ENCODE measurements around the gene SHROOM1. TPM values are rescaled to one million over a fixed set of nuclear protein-coding genes. Genes with fewer than 3 reads are reported as not detected.

SHROOM1 gene
- total RNA-seq, 2 experiments from 2014 or later, result 0.60 to 2.4 TPM

DNA sequence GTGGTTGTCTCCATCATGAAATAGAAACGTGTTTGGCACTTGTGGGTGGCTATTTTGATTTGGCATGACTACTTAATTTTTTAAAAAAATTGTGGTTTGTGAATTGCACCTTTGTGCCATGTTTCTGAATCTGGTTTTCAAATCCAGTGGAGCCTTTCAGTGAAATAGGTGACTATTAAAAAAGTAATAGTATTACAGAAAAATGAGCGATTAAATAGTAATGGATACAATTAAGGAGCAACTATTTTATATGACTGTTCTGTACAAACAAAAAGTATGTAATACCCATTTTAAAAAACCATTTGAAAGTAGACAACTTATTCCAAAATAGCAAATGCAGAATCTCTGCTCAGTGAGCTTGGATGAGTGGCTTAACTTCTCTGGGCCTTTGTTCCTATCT is 14.4 kb downstream of the SHROOM1 start:
- CTCF ChIA-PET (ENCODE audit: unreplicated experiment), result no interaction called here
- Histone ChIP-seq H2AFZ (ENCODE audit: low read length) (no peak overlapping the region), H3K4me3 (ENCODE audit: low read depth, low read length, poor library complexity, severe bottlenecking) (no peak overlapping the region), H3K4me2 (ENCODE audit: low read length) (no peak overlapping the region), H3K9me2 (ENCODE audit: insufficient read depth, low read length) (no peaks in the 10 kb centered on the region), H3K36me3 (ENCODE audit: insufficient read depth, low read length) (no peaks in the 10 kb centered on the region), H3K79me2 (ENCODE audit: insufficient read depth, low read depth, low read length) (no peaks in the 10 kb centered on the region), H4K20me1 (ENCODE audit: insufficient read depth, low read length) (peaks cover 5% of the 10 kb centered on the region; the same call in 1 of the 2 replicates), H3K4me1 (ENCODE audit: insufficient read depth, low read length, poor library complexity, severe bottlenecking) (no peaks in the 10 kb centered on the region), H3K9me3 (ENCODE audit: low read length) (no peaks in the 10 kb centered on the region), H3K27ac (ENCODE audit: low read depth, low read length, poor library complexity, severe bottlenecking) (no peak overlapping the region)
- DNase-seq (ENCODE audit: low spot score), result no peak
- TF ChIP-seq, protein P1, sequence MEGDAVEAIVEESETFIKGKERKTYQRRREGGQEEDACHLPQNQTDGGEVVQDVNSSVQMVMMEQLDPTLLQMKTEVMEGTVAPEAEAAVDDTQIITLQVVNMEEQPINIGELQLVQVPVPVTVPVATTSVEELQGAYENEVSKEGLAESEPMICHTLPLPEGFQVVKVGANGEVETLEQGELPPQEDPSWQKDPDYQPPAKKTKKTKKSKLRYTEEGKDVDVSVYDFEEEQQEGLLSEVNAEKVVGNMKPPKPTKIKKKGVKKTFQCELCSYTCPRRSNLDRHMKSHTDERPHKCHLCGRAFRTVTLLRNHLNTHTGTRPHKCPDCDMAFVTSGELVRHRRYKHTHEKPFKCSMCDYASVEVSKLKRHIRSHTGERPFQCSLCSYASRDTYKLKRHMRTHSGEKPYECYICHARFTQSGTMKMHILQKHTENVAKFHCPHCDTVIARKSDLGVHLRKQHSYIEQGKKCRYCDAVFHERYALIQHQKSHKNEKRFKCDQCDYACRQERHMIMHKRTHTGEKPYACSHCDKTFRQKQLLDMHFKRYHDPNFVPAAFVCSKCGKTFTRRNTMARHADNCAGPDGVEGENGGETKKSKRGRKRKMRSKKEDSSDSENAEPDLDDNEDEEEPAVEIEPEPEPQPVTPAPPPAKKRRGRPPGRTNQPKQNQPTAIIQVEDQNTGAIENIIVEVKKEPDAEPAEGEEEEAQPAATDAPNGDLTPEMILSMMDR (conservative IDR thresholded peaks at IDR 0.05; ENCODE audit: low read length), result no peak
- no peak for TF ChIP-seq EZH2phosphoT487 (IDR thresholded peaks at IDR 0.05; ENCODE audit: borderline replicate concordance, low read depth, low read length)
- intact Hi-C loops (cut with micrococcal nuclease; ENCODE audit: unreplicated experiment), result loop anchor here (1.0 kb wide), 1 partner anchor 431 kb away; no protein-coding TSS in a partner anchor
- no TSS peak for BruUV-seq (replicated peaks)
- POLR2A ChIA-PET, result interaction anchor here (0.9 kb wide), 1 partner anchor 14 kb away, joined by 3 read pairs; no protein-coding TSS in a partner anchor

DNA sequence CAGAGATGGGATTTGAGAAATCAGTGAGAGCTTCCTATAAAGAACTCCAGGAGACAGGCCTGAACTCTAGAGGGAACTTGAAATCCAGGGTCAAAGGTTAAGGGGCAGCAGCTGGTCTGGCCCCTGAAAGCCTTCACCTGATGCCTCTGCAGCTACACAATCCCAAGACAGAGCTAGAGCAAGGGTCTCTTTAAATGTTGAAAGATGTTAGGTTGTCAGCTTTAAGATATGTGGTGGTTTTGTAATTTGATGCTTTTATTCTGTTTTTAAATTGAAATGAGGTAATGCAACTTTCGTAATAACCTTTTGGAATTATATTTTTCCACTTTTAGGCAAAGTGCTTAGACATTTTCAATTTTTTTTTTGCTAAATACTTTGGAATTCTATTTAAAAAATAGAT is 15.0 kb downstream of the SHROOM1 start:
- H3K4me1 ChIP-seq (ENCODE audit: insufficient read depth, low read length, poor library complexity, severe bottlenecking), result no peaks in the 10 kb centered on the region
- H3K27ac ChIP-seq (ENCODE audit: low read depth, low read length, poor library complexity, severe bottlenecking), result no peak overlapping the region
- H4K20me1 ChIP-seq (ENCODE audit: insufficient read depth, low read length), result peaks cover 5% of the 10 kb centered on the region; the same call in 1 of the 2 replicates
- no peak overlapping the region for H2AFZ ChIP-seq (ENCODE audit: low read length)
- POLR2A ChIA-PET, result interaction anchor here (0.6 to 0.9 kb wide), 2 partner anchors 13 to 161 kb away, joined by 3 read pairs; no protein-coding TSS in a partner anchor
- no peaks in the 10 kb centered on the region for H3K79me2 ChIP-seq (ENCODE audit: insufficient read depth, low read depth, low read length)
- CTCF ChIA-PET (ENCODE audit: unreplicated experiment), result no interaction called here
- intact Hi-C loops (cut with micrococcal nuclease; ENCODE audit: unreplicated experiment), result no loop called here
- no TSS peak for BruUV-seq (replicated peaks)
- H3K9me3 ChIP-seq (ENCODE audit: low read length), result no peaks in the 10 kb centered on the region
- no peaks in the 10 kb centered on the region for H3K9me2 ChIP-seq (ENCODE audit: insufficient read depth, low read length)
- no peak overlapping the region for H3K4me2 ChIP-seq (ENCODE audit: low read length)
- DNase-seq (ENCODE audit: low spot score), result no peak
- H3K4me3 ChIP-seq (ENCODE audit: low read depth, low read length, poor library complexity, severe bottlenecking), result no peak overlapping the region
- no peak for TF ChIP-seq EZH2phosphoT487 (IDR thresholded peaks at IDR 0.05; ENCODE audit: borderline replicate concordance, low read depth, low read length)
- TF ChIP-seq, protein P1 (conservative IDR thresholded peaks at IDR 0.05; ENCODE audit: low read length), result no peak
- H3K36me3 ChIP-seq (ENCODE audit: insufficient read depth, low read length), result no peaks in the 10 kb centered on the region

DNA sequence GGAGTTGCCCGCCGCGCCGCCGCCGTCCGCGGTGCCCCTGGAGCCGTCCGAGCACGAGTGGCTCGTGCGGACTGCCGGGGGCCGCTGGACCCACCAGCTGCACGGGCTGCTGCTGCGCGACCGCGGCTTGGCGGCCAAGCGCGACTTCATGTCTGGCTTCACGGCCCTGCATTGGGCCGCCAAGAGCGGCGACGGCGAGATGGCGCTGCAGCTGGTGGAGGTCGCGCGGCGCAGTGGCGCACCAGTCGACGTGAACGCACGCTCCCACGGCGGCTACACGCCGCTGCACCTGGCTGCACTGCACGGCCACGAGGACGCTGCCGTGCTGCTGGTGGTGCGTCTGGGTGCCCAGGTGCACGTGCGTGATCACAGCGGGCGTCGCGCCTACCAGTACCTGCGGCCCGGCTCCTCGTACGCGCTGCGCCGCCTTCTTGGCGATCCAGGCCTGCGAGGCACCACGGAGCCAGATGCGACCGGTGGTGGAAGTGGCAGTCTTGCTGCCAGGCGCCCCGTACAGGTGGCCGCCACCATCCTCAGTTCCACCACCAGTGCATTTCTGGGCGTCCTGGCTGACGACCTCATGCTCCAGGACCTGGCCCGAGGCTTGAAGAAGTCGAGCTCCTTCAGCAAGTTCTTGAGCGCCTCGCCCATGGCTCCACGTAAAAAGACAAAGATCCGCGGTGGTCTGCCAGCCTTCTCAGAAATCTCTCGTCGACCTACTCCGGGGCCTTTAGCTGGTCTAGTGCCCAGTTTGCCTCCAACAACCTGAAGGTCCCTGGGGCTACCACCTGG is 15.7 kb downstream of the SHROOM1 start:
- no TSS peak for BruUV-seq (replicated peaks)
- Histone ChIP-seq H3K79me2 (ENCODE audit: insufficient read depth, low read depth, low read length) (no peaks in the 10 kb centered on the region), H3K4me3 (ENCODE audit: low read depth, low read length, poor library complexity, severe bottlenecking) (no peak overlapping the region), H3K4me1 (ENCODE audit: insufficient read depth, low read length, poor library complexity, severe bottlenecking) (no peaks in the 10 kb centered on the region), H3K4me2 (ENCODE audit: low read length) (no peak overlapping the region), H3K9me2 (ENCODE audit: insufficient read depth, low read length) (no peaks in the 10 kb centered on the region), H2AFZ (ENCODE audit: low read length) (no peak overlapping the region), H4K20me1 (ENCODE audit: insufficient read depth, low read length) (peaks cover 5% of the 10 kb centered on the region; the same call in 1 of the 2 replicates), H3K36me3 (ENCODE audit: insufficient read depth, low read length) (no peaks in the 10 kb centered on the region), H3K9me3 (ENCODE audit: low read length) (no peaks in the 10 kb centered on the region), H3K27ac (ENCODE audit: low read depth, low read length, poor library complexity, severe bottlenecking) (no peak overlapping the region)
- DNase-seq (ENCODE audit: low spot score), result no peak
- intact Hi-C loops (cut with micrococcal nuclease; ENCODE audit: unreplicated experiment), result no loop called here
- TF ChIP-seq, protein P1 (conservative IDR thresholded peaks at IDR 0.05; ENCODE audit: low read length), result no peak
- TF ChIP-seq EZH2phosphoT487 (IDR thresholded peaks at IDR 0.05; ENCODE audit: borderline replicate concordance, low read depth, low read length), result no peak
- ChIA-PET CTCF (ENCODE audit: unreplicated experiment) (no interaction called here), POLR2A (interaction anchor here (0.6 to 0.9 kb wide), 2 partner anchors 13 to 162 kb away, joined by 3 read pairs; no protein-coding TSS in a partner anchor)
